HEK293T (cell line): ENCODE data around the gene CSF1R.
"Not testable (repeated sequence)": the region's sequence is repeated elsewhere in the genome, so short reads cannot be mapped to it uniquely, and the experiment has no call there.

Source experiments
- BHLHE40 ChIP-seq: fragments of 450-650 bp; IDR thresholded peaks from 2 replicates; pipeline ENCODE4 v1.6.1; 2016; ENCODE audit warnings: mild to moderate bottlenecking, moderate library complexity, borderline replicate concordance
- FOXA1 ChIP-seq: fragments of 450-650 bp; IDR thresholded peaks from 2 replicates; pipeline ENCODE4 v1.6.1; 2016; ENCODE audit warnings: mild to moderate bottlenecking
- FOXK2 ChIP-seq: fragments of 450-650 bp; IDR thresholded peaks from 2 replicates; pipeline ENCODE4 v1.6.1; 2016; ENCODE audit warnings: mild to moderate bottlenecking
- FOXM1 ChIP-seq: fragments of 450-650 bp; IDR thresholded peaks from 2 replicates; pipeline ENCODE4 v1.6.1; 2017; ENCODE audit warnings: mild to moderate bottlenecking, borderline replicate concordance
- HDGF ChIP-seq: fragments of 450-650 bp; IDR thresholded peaks from 2 replicates; pipeline ENCODE4 v1.6.1; 2017; ENCODE audit warnings: antibody characterized with exemption, borderline replicate concordance
- NFRKB ChIP-seq: fragments of 450-650 bp; IDR thresholded peaks from 2 replicates; pipeline ENCODE4 v1.6.1; 2016; ENCODE audit warnings: mild to moderate bottlenecking, moderate library complexity
- PKNOX1 ChIP-seq: fragments of 450-650 bp; IDR thresholded peaks from 2 replicates; pipeline ENCODE4 v1.6.1; 2016
- SP1 ChIP-seq: fragments of 450-650 bp; IDR thresholded peaks from 2 replicates; pipeline ENCODE4 v1.6.1; 2017
- SUZ12 ChIP-seq: fragments of 450-650 bp; IDR thresholded peaks from 2 replicates; pipeline ENCODE4 v1.6.1; 2016; ENCODE audit warnings: mild to moderate bottlenecking
- TARDBP ChIP-seq: fragments of 450-650 bp; IDR thresholded peaks from 2 replicates; pipeline ENCODE4 v1.6.1; 2016
- ZNF384 ChIP-seq: fragments of 450-650 bp; IDR thresholded peaks from 2 replicates; pipeline ENCODE4 v1.6.1; 2016

- TF ChIP-seq SUZ12, SP1, NFRKB, FOXA1, BHLHE40, PKNOX1, TARDBP, ZNF384, HDGF, FOXK2, FOXM1: not testable (repeated sequence)
Observed at GRCh38 chr5:150028047-150028446, 58.3 kb downstream of the CSF1R start.
